ENCODE data around the gene NIPSNAP2. TPM values are rescaled to one million over a fixed set of nuclear protein-coding genes. Genes with fewer than 3 reads are reported as not detected.

NIPSNAP2 gene
- total RNA-seq, 2 donors from 2014 or later: 32.2 to 67.5 TPM

- no peaks in the 10 kb centered on the region for H3K4me1 ChIP-seq
- no peak overlapping the region for H3K27ac ChIP-seq
- H3K9me3 ChIP-seq: no peaks in the 10 kb centered on the region
- intact Hi-C loops (cut with DNase I): no loop called here
- no peak for TF ChIP-seq CTCF (IDR thresholded peaks at IDR 0.05)
- H3K36me3 ChIP-seq: peaks cover 17% of the 10 kb centered on the region
- no peak overlapping the region for H3K4me3 ChIP-seq
- no peak for DNase-seq
- H3K27me3 ChIP-seq: no peaks in the 10 kb centered on the region
- no peak overlapping the region for H3K9ac ChIP-seq (ENCODE audit: low read depth in 2 of 2, low read length in 2 of 2)
These were observed 15.9 kb downstream of the NIPSNAP2 start for GRCh38 chr7:55980266-55980665.

GRCh38 chr7:55983537-55983936 is 19.2 kb downstream of the NIPSNAP2 start:
- Histone ChIP-seq H3K27me3 (no peaks in the 10 kb centered on the region), H3K4me3 (no peak overlapping the region), H3K36me3 (peaks cover 17% of the 10 kb centered on the region), H3K9me3 (no peaks in the 10 kb centered on the region), H3K27ac (no peak overlapping the region), H3K9ac (ENCODE audit: low read depth in 2 of 2, low read length in 2 of 2) (no peak overlapping the region), H3K4me1 (no peaks in the 10 kb centered on the region)
- no peak for TF ChIP-seq CTCF (IDR thresholded peaks at IDR 0.05)
- intact Hi-C loops (cut with DNase I): no loop called here
- DNase-seq: no peak

GRCh38 chr7:55992346-55992745 is 28.0 kb downstream of the NIPSNAP2 start:
- no peak for TF ChIP-seq CTCF (IDR thresholded peaks at IDR 0.05)
- intact Hi-C loops (cut with DNase I): no loop called here
- Histone ChIP-seq H3K9ac (ENCODE audit: low read depth in 2 of 2, low read length in 2 of 2) (no peak overlapping the region), H3K9me3 (no peaks in the 10 kb centered on the region), H3K36me3 (no peaks in the 10 kb centered on the region), H3K27me3 (no peaks in the 10 kb centered on the region), H3K4me3 (no peak overlapping the region), H3K4me1 (no peaks in the 10 kb centered on the region), H3K27ac (no peak overlapping the region)
- no peak for DNase-seq

- intact Hi-C loops (cut with DNase I): no loop called here
- Histone ChIP-seq H3K9ac (ENCODE audit: low read depth in 2 of 2, low read length in 2 of 2) (no peak overlapping the region), H3K4me3 (no peak overlapping the region), H3K4me1 (no peaks in the 10 kb centered on the region), H3K27me3 (no peaks in the 10 kb centered on the region), H3K36me3 (no peaks in the 10 kb centered on the region), H3K9me3 (no peaks in the 10 kb centered on the region), H3K27ac (no peak overlapping the region)
- no peak for TF ChIP-seq CTCF (IDR thresholded peaks at IDR 0.05)
- no peak for DNase-seq
These were observed 32.6 kb downstream of the NIPSNAP2 start for GRCh38 chr7:55996856-55997500.

- intact Hi-C loops (cut with DNase I): loop anchor here (2.0 kb wide), 1 partner anchor 71 kb away; no protein-coding TSS in a partner anchor
- Histone ChIP-seq H3K4me3 (no peak overlapping the region), H3K27me3 (no peaks in the 10 kb centered on the region), H3K9me3 (no peaks in the 10 kb centered on the region), H3K4me1 (no peaks in the 10 kb centered on the region), H3K27ac (no peak overlapping the region), H3K36me3 (no peaks in the 10 kb centered on the region), H3K9ac (ENCODE audit: low read depth in 2 of 2, low read length in 2 of 2) (no peak overlapping the region)
- no peak for DNase-seq
- no peak for TF ChIP-seq CTCF (IDR thresholded peaks at IDR 0.05)
These were observed 39.4 kb downstream of the NIPSNAP2 start for GRCh38 chr7:56003749-56004148.

All from colonic mucosa (tissue), 4 donors.